Vagina (tissue), 2 donors: ENCODE data around the gene SUSD3. TPM values are rescaled to one million over a fixed set of nuclear protein-coding genes. Genes with fewer than 3 reads are reported as not detected.

Experiments used
- DNase-seq, 2 donors: peaks; one replicate each; pipeline ENCODE4 v3.0.0-alpha.2; 2017; ENCODE audit errors: extremely low spot score in 2 of 2
- H3K27ac ChIP-seq: fragments of 200-600 bp; sonication (generic); one replicate; pipeline ENCODE4 v1.5.1; 2019
- H3K27me3 ChIP-seq: fragments of 200-600 bp; sonication (generic); one replicate; pipeline ENCODE4 v1.5.1; 2019
- H3K36me3 ChIP-seq, 2 donors: fragments of 200-600 bp; sonication (generic); one replicate each; pipeline ENCODE4 v1.5.1; 2017 to 2019
- H3K4me1 ChIP-seq: fragments of 200-600 bp; sonication (generic); one replicate; pipeline ENCODE4 v1.5.1; 2019
- H3K4me3 ChIP-seq, 2 donors: fragments of 200-600 bp; sonication (generic); 1 replicate in 1 of 2; 2 replicates in 1 of 2; pipeline ENCODE4 v1.5.1; 2016 to 2019
- H3K9me3 ChIP-seq: fragments of 200-600 bp; sonication (generic); one replicate; pipeline ENCODE4 v1.5.1; 2019
- POLR2A ChIP-seq, 2 donors: fragments of 450-650 bp; IDR thresholded peaks; one replicate each; pipeline ENCODE4 v1.6.1; 2017; ENCODE audit warnings: antibody characterized with exemption in 2 of 2, mild to moderate bottlenecking in 2 of 2, moderate library complexity in 2 of 2
- POLR2AphosphoS5 ChIP-seq, 2 donors: sonication (generic); formaldehyde crosslinking; IDR thresholded peaks; one replicate each; pipeline ENCODE4 v1.9.0; 2017; ENCODE audit warnings: antibody characterized with exemption in 2 of 2, mild to moderate bottlenecking in 2 of 2, low read depth in 1 of 2; ENCODE audit not compliant: insufficient read depth in 1 of 2
- intact Hi-C: fragments of 100-400 bp; cut with DNase I; formaldehyde crosslinking; loops from one replicate; pipeline ENCODE4 v1.15.1; 2023
- total RNA-seq: library from RNA; depleted of rRNA; stranded (reverse); fragments of >200 nt; gene quantifications from one replicate; pipeline ENCODE4 v1.2.3, GENCODE V29; 2016
- TF ChIP-seq, protein P1 (sequence below), 3 experiments: fragments of 450-650 bp in 2 of 3; fragments of 200-600 bp in 1 of 3; sonication (generic) in 1 of 3; IDR thresholded peaks; one replicate each; pipeline ENCODE4 v1.5.1; 2017 to 2019; ENCODE audit warnings: antibody characterized with exemption in 3 of 3, mild to moderate bottlenecking in 2 of 3, moderate library complexity in 2 of 3

SUSD3 gene
- total RNA-seq, 1 donor from 2014 or later, result 25.0 TPM

DNA sequence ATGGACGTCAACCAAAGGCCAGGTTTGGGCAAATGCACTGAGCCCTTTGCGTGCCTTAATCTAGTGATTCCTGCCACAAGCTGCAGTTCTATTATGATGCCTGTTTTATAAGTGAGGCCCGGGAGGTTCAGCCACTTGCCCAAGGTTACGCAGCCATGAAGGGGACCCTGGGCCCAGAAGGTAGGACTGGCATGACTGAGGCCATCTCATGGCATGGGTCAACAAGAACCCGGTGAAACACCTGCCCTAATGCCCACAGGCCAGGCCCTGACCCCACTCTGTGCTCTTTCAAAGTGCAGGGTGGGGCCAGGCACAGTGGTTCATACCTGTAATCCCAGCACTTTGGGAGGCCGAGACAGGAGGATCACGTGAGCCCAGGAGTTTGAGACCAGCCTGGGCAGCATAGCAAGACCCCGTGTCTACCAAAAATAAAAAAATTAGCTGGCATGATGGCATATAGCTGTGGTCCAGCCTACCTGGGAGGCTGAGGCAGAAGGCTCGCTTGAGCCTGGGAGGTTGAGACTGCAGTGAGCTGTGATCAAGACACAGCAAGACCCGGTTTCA lies 66.9 kb downstream of the SUSD3 start:
- Histone ChIP-seq H3K36me3 (peaks cover 0 to 23% of the 10 kb centered on the region in 2 donors), H3K27ac (peak overlapping the region; percentile 99), H3K4me3 (no peak overlapping the region), H3K4me1 (peaks cover 57% of the 10 kb centered on the region), H3K9me3 (no peaks in the 10 kb centered on the region), H3K27me3 (no peaks in the 10 kb centered on the region)
- peak in 1 of 2 donors; percentile 81 for DNase-seq
- intact Hi-C loops, result no loop called here
- no peak for TF ChIP-seq POLR2AphosphoS5 (IDR thresholded peaks at IDR 0.05; ENCODE audit: insufficient read depth in 1 of 2, low read depth in 1 of 2)
- TF ChIP-seq, protein P1, sequence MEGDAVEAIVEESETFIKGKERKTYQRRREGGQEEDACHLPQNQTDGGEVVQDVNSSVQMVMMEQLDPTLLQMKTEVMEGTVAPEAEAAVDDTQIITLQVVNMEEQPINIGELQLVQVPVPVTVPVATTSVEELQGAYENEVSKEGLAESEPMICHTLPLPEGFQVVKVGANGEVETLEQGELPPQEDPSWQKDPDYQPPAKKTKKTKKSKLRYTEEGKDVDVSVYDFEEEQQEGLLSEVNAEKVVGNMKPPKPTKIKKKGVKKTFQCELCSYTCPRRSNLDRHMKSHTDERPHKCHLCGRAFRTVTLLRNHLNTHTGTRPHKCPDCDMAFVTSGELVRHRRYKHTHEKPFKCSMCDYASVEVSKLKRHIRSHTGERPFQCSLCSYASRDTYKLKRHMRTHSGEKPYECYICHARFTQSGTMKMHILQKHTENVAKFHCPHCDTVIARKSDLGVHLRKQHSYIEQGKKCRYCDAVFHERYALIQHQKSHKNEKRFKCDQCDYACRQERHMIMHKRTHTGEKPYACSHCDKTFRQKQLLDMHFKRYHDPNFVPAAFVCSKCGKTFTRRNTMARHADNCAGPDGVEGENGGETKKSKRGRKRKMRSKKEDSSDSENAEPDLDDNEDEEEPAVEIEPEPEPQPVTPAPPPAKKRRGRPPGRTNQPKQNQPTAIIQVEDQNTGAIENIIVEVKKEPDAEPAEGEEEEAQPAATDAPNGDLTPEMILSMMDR (IDR thresholded peaks at IDR 0.05), result no peak
- no peak for TF ChIP-seq POLR2A (IDR thresholded peaks at IDR 0.05)

DNA sequence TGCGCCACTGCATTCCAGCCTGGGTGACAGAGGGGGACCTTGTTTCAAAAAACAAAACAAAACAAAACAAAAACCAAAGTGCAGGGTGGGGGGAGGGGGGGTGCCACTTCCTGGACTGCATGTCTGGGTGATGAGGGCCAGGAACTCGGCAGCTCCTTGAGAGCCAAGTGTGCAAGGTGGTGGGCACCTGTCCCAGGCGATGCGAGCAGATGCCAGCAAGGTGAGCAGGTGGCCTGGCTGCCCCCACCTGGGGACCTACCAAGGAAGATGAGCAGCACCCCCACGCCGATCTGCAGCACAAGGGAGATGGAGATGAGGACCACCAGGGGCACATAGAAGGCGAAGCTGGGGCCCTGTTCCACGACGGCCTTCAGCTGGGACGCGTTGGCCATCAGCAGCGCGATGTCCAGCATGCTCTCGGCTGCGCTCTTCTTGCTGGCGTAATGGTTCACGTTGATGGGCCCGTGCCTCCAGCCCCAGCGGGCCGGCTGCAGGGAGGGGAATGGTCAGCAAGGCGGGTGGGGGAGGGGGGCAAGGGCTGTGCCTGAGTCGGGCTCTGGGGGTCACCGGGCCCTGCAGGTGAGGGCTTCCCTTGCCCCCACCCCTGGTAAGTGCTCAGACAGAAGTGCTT lies 67.8 kb downstream of the SUSD3 start:
- Histone ChIP-seq H3K9me3 (no peaks in the 10 kb centered on the region), H3K4me1 (peaks cover 59% of the 10 kb centered on the region), H3K27me3 (no peaks in the 10 kb centered on the region), H3K27ac (peak overlapping the region; percentile 99), H3K36me3 (peaks cover 0 to 23% of the 10 kb centered on the region in 2 donors), H3K4me3 (peak overlapping the region in 1 of 2 donors; percentile 21)
- DNase-seq, result no peak
- TF ChIP-seq, protein P1 (IDR thresholded peaks at IDR 0.05), result no peak
- TF ChIP-seq POLR2AphosphoS5 (IDR thresholded peaks at IDR 0.05; ENCODE audit: insufficient read depth in 1 of 2, low read depth in 1 of 2), result peak in 1 of 2 donors; percentile 10
- no peak for TF ChIP-seq POLR2A (IDR thresholded peaks at IDR 0.05)
- intact Hi-C loops, result no loop called here

DNA sequence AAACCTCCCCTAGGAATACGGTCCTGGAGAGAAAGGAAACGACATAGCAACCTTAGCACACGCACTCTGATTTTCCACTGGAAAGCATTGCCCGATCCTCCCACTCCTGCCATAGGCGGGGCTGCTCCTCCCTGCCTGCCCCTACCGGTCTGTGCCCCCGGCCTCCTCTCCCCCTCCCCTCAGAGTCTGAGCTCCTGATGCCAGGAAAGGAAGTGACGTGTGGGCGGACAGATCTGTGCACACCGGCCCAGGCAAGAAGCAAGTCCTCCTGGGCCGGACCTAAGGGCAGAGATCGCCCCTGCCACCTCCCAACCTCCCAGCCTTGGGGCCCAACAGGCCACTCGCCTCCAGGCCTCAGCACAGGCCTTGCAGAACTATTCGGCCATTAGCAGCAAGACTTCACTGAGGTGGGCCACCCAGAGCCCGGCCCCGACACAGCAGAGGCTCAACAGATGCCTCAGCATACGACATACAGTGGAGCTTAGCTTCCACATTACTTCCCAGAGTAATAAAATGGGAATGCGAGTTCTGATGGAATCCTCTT lies 68.4 kb downstream of the SUSD3 start:
- no peaks in the 10 kb centered on the region for H3K27me3 ChIP-seq
- peak overlapping the region; percentile 99 for H3K27ac ChIP-seq
- TF ChIP-seq POLR2AphosphoS5 (IDR thresholded peaks at IDR 0.05; ENCODE audit: insufficient read depth in 1 of 2, low read depth in 1 of 2), result peak in 1 of 2 donors; percentile 17
- TF ChIP-seq, protein P1 (IDR thresholded peaks at IDR 0.05), result no peak
- DNase-seq, result no peak
- H3K4me3 ChIP-seq, result peak overlapping the region in 1 of 2 donors; percentile 21
- H3K9me3 ChIP-seq, result no peaks in the 10 kb centered on the region
- H3K4me1 ChIP-seq, result peaks cover 65% of the 10 kb centered on the region
- H3K36me3 ChIP-seq, result peaks cover 0 to 17% of the 10 kb centered on the region in 2 donors
- intact Hi-C loops, result no loop called here

DNA sequence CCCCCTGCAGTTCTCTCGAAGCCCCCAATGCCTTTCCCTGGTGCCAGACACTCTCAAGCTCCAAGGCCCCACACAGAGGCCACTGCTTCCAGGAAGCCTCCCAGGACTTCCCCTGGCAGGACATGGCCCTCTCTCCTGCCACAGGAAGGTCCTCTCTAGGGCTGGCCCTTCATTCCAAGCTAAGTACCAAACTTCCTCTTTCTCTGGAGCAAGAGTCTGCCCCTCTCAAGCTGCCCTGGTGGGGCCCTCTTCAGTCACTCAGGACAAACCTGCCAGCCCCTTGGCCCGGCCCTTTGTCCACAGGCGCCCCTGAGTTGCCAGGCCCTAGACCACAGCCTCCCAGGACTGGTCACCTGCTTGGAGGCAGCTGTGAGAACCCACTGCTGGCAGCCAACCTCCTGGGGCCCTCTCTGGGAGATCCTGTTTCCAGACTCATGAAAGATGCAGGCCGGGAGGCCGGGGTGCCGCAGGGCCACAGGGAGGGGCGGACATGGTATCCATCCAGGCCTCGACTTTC lies 69.0 kb downstream of the SUSD3 start:
- peaks cover 0 to 17% of the 10 kb centered on the region in 2 donors for H3K36me3 ChIP-seq
- TF ChIP-seq POLR2AphosphoS5 (IDR thresholded peaks at IDR 0.05; ENCODE audit: insufficient read depth in 1 of 2, low read depth in 1 of 2) (peak in 1 of 2 donors; percentile 16), POLR2A (IDR thresholded peaks at IDR 0.05) (no peak)
- TF ChIP-seq, protein P1 (IDR thresholded peaks at IDR 0.05), result no peak
- intact Hi-C loops, result no loop called here
- no peaks in the 10 kb centered on the region for H3K9me3 ChIP-seq
- peak overlapping the region; percentile 99 for H3K27ac ChIP-seq
- DNase-seq, result no peak
- no peak overlapping the region for H3K4me3 ChIP-seq
- H3K4me1 ChIP-seq, result peaks cover 71% of the 10 kb centered on the region
- H3K27me3 ChIP-seq, result no peaks in the 10 kb centered on the region
